Colonic mucosa (tissue), 4 donors: ENCODE data around the gene C10orf105. TPM values are rescaled to one million over a fixed set of nuclear protein-coding genes. Genes with fewer than 3 reads are reported as not detected.

Source experiments
- DNase-seq: peaks from one replicate; pipeline ENCODE4 v3.0.0-alpha.2; 2020
- H3K27ac ChIP-seq: fragments of 200-600 bp; one replicate; pipeline ENCODE4 v1.8.0; 2021
- H3K27me3 ChIP-seq: fragments of 200-600 bp; one replicate; pipeline ENCODE4 v1.8.0; 2021
- H3K36me3 ChIP-seq: fragments of 200-600 bp; one replicate; pipeline ENCODE4 v1.8.0; 2021
- H3K4me1 ChIP-seq: fragments of 200-600 bp; one replicate; pipeline ENCODE4 v1.8.0; 2021; ENCODE audit warnings: mild to moderate bottlenecking
- H3K4me3 ChIP-seq: fragments of 200-600 bp; one replicate; pipeline ENCODE4 v1.8.0; 2021
- H3K9ac ChIP-seq, 2 donors: one replicate each; pipeline ENCODE4 v1.7.0; 2013; ENCODE audit warnings: control low read depth in 2 of 2, low read depth in 2 of 2, low read length in 2 of 2
- H3K9me3 ChIP-seq: fragments of 200-600 bp; one replicate; pipeline ENCODE4 v1.8.0; 2021
- CTCF ChIP-seq: fragments of 200-600 bp; IDR thresholded peaks from one replicate; pipeline ENCODE4 v1.8.0; 2022; ENCODE audit warnings: antibody characterized with exemption, mild to moderate bottlenecking
- intact Hi-C: fragments of 100-400 bp; cut with DNase I; formaldehyde crosslinking; loops from one replicate; pipeline ENCODE4 v1.14.1; 2022
- total RNA-seq, 2 donors: library from RNA; stranded (reverse); fragmentation: NEBNext Ultra II Directional in 1 of 2; extraction: Animal tissue kit (Norgen Biotek cat#: 25700) in 1 of 2; gene quantifications; one replicate each; pipeline ENCODE4 v1.2.1, GENCODE V29; 2021
- donor health status: healthy.
- donor health status: DM: no; HTN: no; CAD: no.
- donor health status: DM: no; HTN: no; CAD: no.

C10orf105 gene
- under 1 TPM in 1 of 2 donors, not detected in 1; 0.07 TPM for total RNA-seq

- TF ChIP-seq CTCF = no peak
- no peaks in the 10 kb centered on the region for H3K9me3 ChIP-seq
- no peak for DNase-seq
- H3K4me1 ChIP-seq = peaks cover 2% of the 10 kb centered on the region
- intact Hi-C loops = no loop called here
- H3K4me3 ChIP-seq = no peak within 1 kb of the TSS
- no peaks in the 10 kb centered on the region for H3K27me3 ChIP-seq
- no peak within 1 kb of the TSS for H3K9ac ChIP-seq
- no peak within 1 kb of the TSS for H3K27ac ChIP-seq
- no peaks in the 10 kb centered on the region for H3K36me3 ChIP-seq
Observed at GRCh38 chr10:71719464-71720201, at the start of gene C10orf105. Gene C10orf105 (minus strand): TSS chr10:71719778. CDS start chr10:71716337, 3,441 bp downstream.

- Histone ChIP-seq H3K9me3 (no peaks in the 10 kb centered on the region), H3K27ac (peak overlapping the region; percentile 92), H3K9ac (peak overlapping the region; percentile 41 to 84), H3K4me3 (no peak overlapping the region), H3K4me1 (peaks cover 30% of the 10 kb centered on the region), H3K36me3 (no peaks in the 10 kb centered on the region), H3K27me3 (no peaks in the 10 kb centered on the region)
- intact Hi-C loops = no loop called here
- TF ChIP-seq CTCF = no peak
- peak; percentile 53 for DNase-seq
Observed at GRCh38 chr10:71767420-71768035, 48.0 kb upstream of the C10orf105 start.

GRCh38 chr10:71766717-71767419 lies 47.3 kb upstream of the C10orf105 start:
- Histone ChIP-seq H3K4me3 (no peak overlapping the region), H3K9me3 (no peaks in the 10 kb centered on the region), H3K36me3 (no peaks in the 10 kb centered on the region), H3K4me1 (peaks cover 30% of the 10 kb centered on the region), H3K27me3 (no peaks in the 10 kb centered on the region), H3K27ac (peak overlapping the region; percentile 92), H3K9ac (peak overlapping the region in 1 of 2 donors; percentile 84)
- TF ChIP-seq CTCF = no peak
- intact Hi-C loops = no loop called here
- DNase-seq = peak; percentile 96

- peak overlapping the region in 1 of 2 donors; percentile 84 for H3K9ac ChIP-seq
Observed at GRCh38 chr10:71765906-71766716, 46.5 kb upstream of the C10orf105 start.

More at GRCh38 chr10:71765906-71766716, 46.5 kb upstream of the C10orf105 start:
- no peak overlapping the region for H3K4me3 ChIP-seq
- peaks cover 30% of the 10 kb centered on the region for H3K4me1 ChIP-seq
- no peak for TF ChIP-seq CTCF
- intact Hi-C loops = no loop called here
- H3K9me3 ChIP-seq = no peaks in the 10 kb centered on the region
- no peaks in the 10 kb centered on the region for H3K36me3 ChIP-seq
- H3K27ac ChIP-seq = peak overlapping the region; percentile 92
- no peaks in the 10 kb centered on the region for H3K27me3 ChIP-seq
- DNase-seq = no peak
